CD4-positive, CD25-positive, alpha-beta regulatory T cell (primary cell): Measurements from ENCODE around the gene WRNIP1. TPM values are rescaled to one million over a fixed set of nuclear protein-coding genes. Genes with fewer than 3 reads are reported as not detected.

Experiments used
- ATAC-seq, 2 donors: fragments of 150-1000 bp; cut with Tn5 transposase; one replicate each; pipeline ENCODE4 v1.10.0; 2021; ENCODE audit warnings: low read depth in 2 of 2, moderate number of reproducible peaks in 2 of 2, moderate library complexity in 1 of 2
- DNase-seq, 3 donors: peaks; one replicate each; pipeline versions ENCODE4 v3.0.0 to v3.0.0-alpha.2; 2012 to 2022; ENCODE audit warnings: mixed read lengths in 1 of 3
- H3K27ac ChIP-seq: one replicate; pipeline ENCODE4 v1.7.0; 2013; ENCODE audit warnings: mild to moderate bottlenecking, low read length; ENCODE audit not compliant: insufficient read depth, poor library complexity, severe bottlenecking
- H3K27me3 ChIP-seq: one replicate; pipeline ENCODE4 v1.7.0; 2013; ENCODE audit warnings: low read length; ENCODE audit not compliant: control insufficient read depth, insufficient read depth
- H3K36me3 ChIP-seq: one replicate; pipeline ENCODE4 v1.7.0; 2013; ENCODE audit warnings: mild to moderate bottlenecking, low read length, moderate library complexity; ENCODE audit not compliant: control insufficient read depth, insufficient read depth
- H3K4me1 ChIP-seq: 2 replicates; pipeline ENCODE4 v1.7.0; 2013; ENCODE audit warnings: mild to moderate bottlenecking, low read length; ENCODE audit not compliant: insufficient read depth, control insufficient read depth, poor library complexity, severe bottlenecking
- H3K4me3 ChIP-seq: one replicate; pipeline ENCODE4 v1.7.0; 2013; ENCODE audit warnings: low read depth, mild to moderate bottlenecking, low read length, moderate library complexity
- H3K9me3 ChIP-seq, 2 experiments: 1 replicate in 1 of 2; 2 replicates in 1 of 2; pipeline ENCODE4 v1.7.0; 2013; ENCODE audit warnings: low read length in 2 of 2, mild to moderate bottlenecking in 1 of 2, moderate library complexity in 1 of 2; ENCODE audit not compliant: control insufficient read depth in 2 of 2
- H3K27ac Mint-ChIP-seq, 3 donors: one replicate each; pipeline ENCODE4 v1.8.0; 2020 to 2022; ENCODE audit warnings: mild to moderate bottlenecking in 3 of 3, mixed read lengths in 3 of 3, moderate library complexity in 2 of 3
- H3K27me3 Mint-ChIP-seq: one replicate; pipeline ENCODE4 v1.8.0; 2022; ENCODE audit warnings: mild to moderate bottlenecking, mixed read lengths
- H3K36me3 Mint-ChIP-seq: one replicate; pipeline ENCODE4 v1.8.0; 2020; ENCODE audit warnings: mixed read lengths
- H3K4me1 Mint-ChIP-seq, 4 donors: one replicate each; pipeline ENCODE4 v1.8.0; 2020 to 2022; ENCODE audit warnings: mixed read lengths in 4 of 4, mild to moderate bottlenecking in 1 of 4
- H3K4me3 Mint-ChIP-seq, 4 donors: one replicate each; pipeline ENCODE4 v1.8.0; 2020 to 2022; ENCODE audit warnings: mild to moderate bottlenecking in 4 of 4, mixed read lengths in 4 of 4, moderate library complexity in 3 of 4
- H3K9me3 Mint-ChIP-seq, 7 donors: one replicate each; pipeline ENCODE4 v1.8.0; 2020 to 2022; ENCODE audit warnings: mixed read lengths in 7 of 7, mild to moderate bottlenecking in 3 of 7, moderate library complexity in 2 of 7
- polyA plus RNA-seq, 4 donors: library from polyadenylated mRNA; unstranded; fragments of 300-500 nt; fragmentation: Illumina TruSeq; gene quantifications; one replicate each; pipeline ENCODE4 v1.2.3, GENCODE V29; 2021
- total RNA-seq: library from RNA; stranded (reverse); gene quantifications from one replicate; pipeline ENCODE4 v1.2.3, GENCODE V29; 2022

Gene WRNIP1
- total and polyA plus RNA-seq, 5 donors from 2014 or later: 29.6 to 36.7 (median 31.5) TPM

DNA sequence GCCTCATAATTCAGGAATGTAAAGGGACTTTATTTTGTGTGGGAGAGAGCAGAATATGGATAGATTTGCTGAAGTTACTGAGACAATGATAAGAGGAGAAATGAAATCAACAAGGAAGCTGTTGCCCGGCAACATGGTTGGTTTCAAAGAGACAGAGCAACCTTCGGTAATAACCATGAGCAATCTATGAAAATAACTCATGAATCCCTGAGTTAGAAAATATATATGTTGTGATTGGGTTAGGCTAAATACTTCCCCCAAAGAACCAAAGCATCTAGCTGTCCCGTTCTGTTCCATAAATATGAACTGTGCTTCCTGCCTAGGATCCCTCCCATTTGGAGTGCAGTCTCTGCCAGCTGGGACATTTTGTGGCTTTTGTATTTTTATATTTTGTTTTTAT lies 53.4 kb downstream of the WRNIP1 start:
- DNase-seq: no peak
- H3K4me3 ChIP-seq: no peak overlapping the region
- H3K9me3 ChIP-seq: peaks cover 12 to 17% of the 10 kb centered on the region in 2 experiments
- H3K27ac Mint-ChIP-seq: no peak overlapping the region
- no peak for ATAC-seq
- H3K36me3 ChIP-seq: no peaks in the 10 kb centered on the region
- no peak overlapping the region for H3K4me3 Mint-ChIP-seq
- H3K27me3 Mint-ChIP-seq: peaks cover 19% of the 10 kb centered on the region
- peaks cover 0 to 9% (median 4%) of the 10 kb centered on the region in 4 donors for H3K4me1 Mint-ChIP-seq
- no peaks in the 10 kb centered on the region for H3K27me3 ChIP-seq
- H3K27ac ChIP-seq: no peak overlapping the region
- peaks cover 1 to 19% (median 6%) of the 10 kb centered on the region in 7 donors for H3K9me3 Mint-ChIP-seq
- H3K36me3 Mint-ChIP-seq: no peaks in the 10 kb centered on the region
- no peaks in the 10 kb centered on the region for H3K4me1 ChIP-seq

DNA sequence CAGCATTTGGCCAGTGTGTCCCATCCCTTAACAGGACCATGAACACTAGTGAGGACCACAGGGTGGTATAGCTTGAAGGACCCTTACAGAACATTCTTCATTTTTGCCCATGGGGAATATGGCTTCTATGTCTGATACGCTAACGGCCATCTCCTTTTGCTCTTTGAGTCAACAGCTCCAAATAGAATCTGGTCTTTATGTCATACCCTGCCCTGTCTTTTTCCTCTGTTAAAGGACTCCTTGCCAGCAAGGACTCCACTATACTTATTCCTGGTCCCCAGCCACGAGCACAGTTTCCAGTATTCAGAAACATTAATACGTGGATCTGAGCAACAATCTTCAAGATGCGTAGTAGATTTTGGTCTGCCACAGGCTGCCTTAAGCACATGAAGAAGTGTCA lies 53.9 kb downstream of the WRNIP1 start:
- no peaks in the 10 kb centered on the region for H3K4me1 ChIP-seq

GRCh38 chr6:2819978-2820377 lies 54.8 kb downstream of the WRNIP1 start:
- H3K4me3 Mint-ChIP-seq: no peak overlapping the region
- H3K36me3 Mint-ChIP-seq: no peaks in the 10 kb centered on the region
- H3K27ac ChIP-seq: no peak overlapping the region

More for the DNA sequence above, 53.9 kb downstream of the WRNIP1 start:
- H3K9me3 ChIP-seq: peaks cover 12 to 17% of the 10 kb centered on the region in 2 experiments
- no peaks in the 10 kb centered on the region for H3K36me3 Mint-ChIP-seq
- no peaks in the 10 kb centered on the region for H3K27me3 ChIP-seq
- no peak for DNase-seq
- peaks cover 1 to 18% (median 5%) of the 10 kb centered on the region in 7 donors for H3K9me3 Mint-ChIP-seq
- H3K4me3 ChIP-seq: no peak overlapping the region
- H3K27ac Mint-ChIP-seq: no peak overlapping the region
- H3K36me3 ChIP-seq: no peaks in the 10 kb centered on the region
- H3K4me3 Mint-ChIP-seq: no peak overlapping the region
- no peak for ATAC-seq
- H3K4me1 Mint-ChIP-seq: peaks cover 0 to 9% (median 4%) of the 10 kb centered on the region in 4 donors
- H3K27ac ChIP-seq: no peak overlapping the region
- peaks cover 19% of the 10 kb centered on the region for H3K27me3 Mint-ChIP-seq

DNA sequence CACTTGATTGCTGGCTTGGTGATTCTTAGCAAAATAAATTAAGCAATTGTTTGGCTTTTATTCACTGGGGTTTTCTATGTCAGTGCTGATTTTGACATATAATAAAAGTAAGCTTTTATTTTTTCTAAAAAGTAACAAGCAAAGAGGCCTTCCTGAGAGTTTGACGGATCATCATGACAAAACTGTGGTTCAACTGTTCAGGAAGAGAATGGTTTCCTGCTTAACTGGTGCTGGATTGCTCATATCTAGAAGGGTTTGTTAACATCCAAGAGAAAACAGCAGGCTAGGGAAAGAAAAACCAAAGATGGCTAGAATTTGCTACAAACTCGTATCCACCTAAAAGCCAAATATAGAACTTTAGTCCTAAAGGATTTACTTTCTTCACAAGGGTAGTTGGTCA lies 55.2 kb downstream of the WRNIP1 start:
- DNase-seq: no peak
- Histone ChIP-seq H3K27me3 (no peaks in the 10 kb centered on the region), H3K4me1 (no peaks in the 10 kb centered on the region), H3K27ac (no peak overlapping the region), H3K36me3 (no peaks in the 10 kb centered on the region), H3K9me3 (peaks cover 11 to 13% of the 10 kb centered on the region in 2 experiments), H3K4me3 (no peak overlapping the region)
- no peak overlapping the region for H3K4me3 Mint-ChIP-seq
- peaks cover 0 to 17% (median 5%) of the 10 kb centered on the region in 7 donors for H3K9me3 Mint-ChIP-seq
- no peak for ATAC-seq
- H3K27me3 Mint-ChIP-seq: peaks cover 19% of the 10 kb centered on the region
- H3K36me3 Mint-ChIP-seq: no peaks in the 10 kb centered on the region
- H3K27ac Mint-ChIP-seq: no peak overlapping the region
- peaks cover 0 to 9% (median 4%) of the 10 kb centered on the region in 4 donors for H3K4me1 Mint-ChIP-seq

More at GRCh38 chr6:2819978-2820377, 54.8 kb downstream of the WRNIP1 start:
- no peaks in the 10 kb centered on the region for H3K4me1 ChIP-seq
- H3K27me3 Mint-ChIP-seq: peaks cover 19% of the 10 kb centered on the region
- no peak overlapping the region for H3K27ac Mint-ChIP-seq
- peaks cover 12 to 17% of the 10 kb centered on the region in 2 experiments for H3K9me3 ChIP-seq
- ATAC-seq (no peak), DNase-seq (no peak)
- no peaks in the 10 kb centered on the region for H3K27me3 ChIP-seq
- H3K9me3 Mint-ChIP-seq: peaks cover under 1 to 18% (median 5%) of the 10 kb centered on the region in 7 donors
- no peak overlapping the region for H3K4me3 ChIP-seq
- H3K36me3 ChIP-seq: no peaks in the 10 kb centered on the region
- peaks cover 0 to 9% (median 4%) of the 10 kb centered on the region in 4 donors for H3K4me1 Mint-ChIP-seq

GRCh38 chr6:2821554-2821953 lies 56.4 kb downstream of the WRNIP1 start:
- Histone ChIP-seq H3K36me3 (no peaks in the 10 kb centered on the region), H3K4me1 (no peaks in the 10 kb centered on the region), H3K27me3 (no peaks in the 10 kb centered on the region), H3K4me3 (no peak overlapping the region), H3K9me3 (peaks cover 0 to 4% of the 10 kb centered on the region in 2 experiments), H3K27ac (no peak overlapping the region)
- Mint-ChIP-seq H3K4me1 (peaks cover 0 to 9% (median 4%) of the 10 kb centered on the region in 4 donors), H3K27me3 (peaks cover 16% of the 10 kb centered on the region), H3K36me3 (no peaks in the 10 kb centered on the region), H3K9me3 (peaks cover 0 to 9% (median under 1%) of the 10 kb centered on the region in 7 donors), H3K4me3 (no peak overlapping the region), H3K27ac (no peak overlapping the region)
- ATAC-seq (no peak), DNase-seq (no peak)

- Histone ChIP-seq H3K36me3 (no peaks in the 10 kb centered on the region), H3K27me3 (no peaks in the 10 kb centered on the region), H3K4me1 (no peaks in the 10 kb centered on the region), H3K9me3 (no peaks in the 10 kb centered on the region), H3K4me3 (no peak overlapping the region), H3K27ac (no peak overlapping the region)
- no peak overlapping the region for H3K27ac Mint-ChIP-seq
- H3K4me1 Mint-ChIP-seq: peaks cover 0 to 5% (median 1%) of the 10 kb centered on the region in 4 donors
- no peaks in the 10 kb centered on the region for H3K9me3 Mint-ChIP-seq
- DNase-seq: no peak
- ATAC-seq: no peak
- H3K27me3 Mint-ChIP-seq: peaks cover 11% of the 10 kb centered on the region
- H3K36me3 Mint-ChIP-seq: no peaks in the 10 kb centered on the region
- H3K4me3 Mint-ChIP-seq: no peak overlapping the region
Observed at GRCh38 chr6:2823104-2823850, 58.1 kb downstream of the WRNIP1 start.

- ATAC-seq (no peak), DNase-seq (no peak)
- no peaks in the 10 kb centered on the region for H3K27me3 ChIP-seq
Observed at GRCh38 chr6:2826131-2826530, 60.9 kb downstream of the WRNIP1 start.

GRCh38 chr6:2827142-2827541 lies 61.9 kb downstream of the WRNIP1 start:
- ATAC-seq (no peak), DNase-seq (no peak)
- Mint-ChIP-seq H3K27ac (no peak overlapping the region), H3K27me3 (peaks cover 4% of the 10 kb centered on the region), H3K4me3 (no peak overlapping the region), H3K4me1 (peaks cover 0 to 28% (median 4%) of the 10 kb centered on the region in 4 donors), H3K9me3 (no peaks in the 10 kb centered on the region), H3K36me3 (peaks cover 8% of the 10 kb centered on the region)
- Histone ChIP-seq H3K4me3 (no peak overlapping the region), H3K27me3 (no peaks in the 10 kb centered on the region), H3K9me3 (no peaks in the 10 kb centered on the region), H3K36me3 (peaks cover 7% of the 10 kb centered on the region), H3K4me1 (no peaks in the 10 kb centered on the region), H3K27ac (no peak overlapping the region)

More at GRCh38 chr6:2826131-2826530, 60.9 kb downstream of the WRNIP1 start:
- Histone ChIP-seq H3K4me1 (no peaks in the 10 kb centered on the region), H3K9me3 (no peaks in the 10 kb centered on the region), H3K27ac (no peak overlapping the region), H3K36me3 (no peaks in the 10 kb centered on the region), H3K4me3 (no peak overlapping the region)
- peaks cover 8% of the 10 kb centered on the region for H3K36me3 Mint-ChIP-seq
- peaks cover 0 to 19% (median 2%) of the 10 kb centered on the region in 4 donors for H3K4me1 Mint-ChIP-seq
- no peaks in the 10 kb centered on the region for H3K9me3 Mint-ChIP-seq
- H3K27ac Mint-ChIP-seq: no peak overlapping the region
- H3K4me3 Mint-ChIP-seq: no peak overlapping the region
- H3K27me3 Mint-ChIP-seq: peaks cover 4% of the 10 kb centered on the region
